GM06990 (cell line): ENCODE results near the gene FAM131B.

ENCODE experiments used
- DNase-seq: peaks from one replicate; pipeline ENCODE4 v3.0.0-alpha.2; 2011; ENCODE audit not compliant: insufficient read length; ENCODE audit errors: extremely low read depth
- H3K27me3 ChIP-seq: replicated peaks from 2 replicates; pipeline ENCODE4 v1.6.0; 2011; ENCODE audit warnings: low read length; ENCODE audit not compliant: control insufficient read depth, insufficient read depth
- H3K36me3 ChIP-seq: 2 replicates; pipeline ENCODE4 v1.5.1; 2011; ENCODE audit warnings: low read length; ENCODE audit not compliant: control insufficient read depth, insufficient read depth
- H3K4me3 ChIP-seq: replicated peaks from 2 replicates; pipeline ENCODE4 v1.5.1; 2011; ENCODE audit warnings: low read depth, mild to moderate bottlenecking, control low read depth, low read length
- CTCF ChIP-seq: IDR thresholded peaks from 2 replicates; pipeline ENCODE4 v1.5.1; 2011; ENCODE audit warnings: low read length, control low read depth, mild to moderate bottlenecking, inconsistent platforms; ENCODE audit not compliant: insufficient read depth, poor library complexity, severe bottlenecking

Gene FAM131B

GRCh38 chr7:143320620-143321019 is 41.9 kb downstream of the FAM131B start:
- H3K27me3 ChIP-seq, result no peaks in the 10 kb centered on the region; the same call in 1 of the 2 replicates
- DNase-seq, result no peak
- TF ChIP-seq CTCF, result no peak
- no peaks in the 10 kb centered on the region for H3K36me3 ChIP-seq
- H3K4me3 ChIP-seq, result no peak overlapping the region

- no peak for DNase-seq
- TF ChIP-seq CTCF, result no peak
These were observed 43.9 kb downstream of the FAM131B start for GRCh38 chr7:143318661-143319060.

GRCh38 chr7:143316492-143316891 is 46.0 kb downstream of the FAM131B start:
- TF ChIP-seq CTCF, result no peak
- Histone ChIP-seq H3K4me3 (no peak overlapping the region), H3K36me3 (no peaks in the 10 kb centered on the region), H3K27me3 (no peaks in the 10 kb centered on the region; the same call in 1 of the 2 replicates)
- no peak for DNase-seq

More at GRCh38 chr7:143318661-143319060, 43.9 kb downstream of the FAM131B start:
- no peaks in the 10 kb centered on the region; the same call in 1 of the 2 replicates for H3K27me3 ChIP-seq
- H3K4me3 ChIP-seq, result no peak overlapping the region
- H3K36me3 ChIP-seq, result no peaks in the 10 kb centered on the region

DNA sequence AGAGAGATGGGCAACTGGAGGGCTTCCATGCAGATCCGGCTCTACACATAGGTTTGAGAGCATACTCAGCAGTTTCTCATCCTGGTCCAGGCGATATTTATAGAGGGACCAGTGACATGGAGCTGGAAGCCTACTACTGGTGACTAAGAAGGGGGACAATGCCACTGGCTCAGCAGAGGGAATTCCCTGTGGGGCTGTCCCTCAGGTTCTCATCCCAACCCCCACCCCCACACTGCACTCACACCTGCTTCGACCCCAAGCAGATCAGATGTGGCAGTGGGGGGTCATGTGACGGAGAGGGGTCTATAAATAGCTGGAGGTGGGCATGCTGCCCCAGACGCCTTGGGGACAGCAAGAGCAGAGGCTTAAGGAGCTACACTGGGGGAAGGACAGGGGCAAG is 46.7 kb downstream of the FAM131B start, which contains the start of gene CLCN1:
TSS of gene CLCN1 (plus strand) at position 336 of the 400 bp plus-strand sequence. CDS start 102 bp downstream, outside the sequence.
- H3K4me3 ChIP-seq, result no peak within 1 kb of the TSS
- TF ChIP-seq CTCF, result no peak
- H3K36me3 ChIP-seq, result no peaks in the 10 kb centered on the region
- DNase-seq, result no peak
- no peaks in the 10 kb centered on the region; the same call in 1 of the 2 replicates for H3K27me3 ChIP-seq

- TF ChIP-seq CTCF, result no peak
- H3K4me3 ChIP-seq, result no peak overlapping the region
- H3K36me3 ChIP-seq, result no peaks in the 10 kb centered on the region; the same call in 1 of the 2 replicates
- no peak for DNase-seq
- H3K27me3 ChIP-seq, result no peaks in the 10 kb centered on the region; the same call in 1 of the 2 replicates
These were observed 48.4 kb downstream of the FAM131B start for GRCh38 chr7:143314127-143314526.

DNA sequence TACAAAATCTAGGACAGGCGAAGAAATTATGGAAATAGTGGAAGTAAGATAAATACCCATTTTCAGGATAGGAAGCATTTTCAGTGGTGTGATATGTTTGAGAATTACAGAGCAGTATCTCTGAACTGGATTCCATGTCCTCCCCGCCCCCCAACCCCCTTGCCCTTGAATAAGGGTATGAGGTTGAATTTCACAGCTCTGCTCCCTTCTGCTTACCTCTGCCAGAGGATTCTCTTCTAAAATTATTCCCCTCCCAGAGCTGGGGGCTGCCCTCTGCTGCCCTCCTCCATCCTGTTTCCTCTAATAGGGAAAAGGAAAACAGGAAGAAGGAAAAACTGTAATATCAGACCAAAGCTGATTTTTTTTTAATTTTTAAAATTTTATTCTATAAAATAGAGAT is 53.9 kb downstream of the FAM131B start:
- no peaks in the 10 kb centered on the region for H3K27me3 ChIP-seq
- DNase-seq, result no peak
- TF ChIP-seq CTCF, result no peak
- H3K4me3 ChIP-seq, result no peak overlapping the region
- H3K36me3 ChIP-seq, result peaks cover 20% of the 10 kb centered on the region
